Mesenchymal stem cell (in vitro differentiated cells and primary cell): ENCODE data around the gene TENT4B.

Source experiments
- DNase-seq: peaks from one replicate; pipeline ENCODE4 v3.0.0-alpha.2; 2013
- H2AFZ ChIP-seq: one replicate; pipeline ENCODE4 v1.6.1; 2013; ENCODE audit warnings: low read depth, mild to moderate bottlenecking, control low read depth, inconsistent platforms, low read length, moderate library complexity
- H2AK5ac ChIP-seq: 2 replicates; pipeline ENCODE4 v1.6.1; 2013; ENCODE audit warnings: low read length, moderate library complexity, mild to moderate bottlenecking, inconsistent platforms; ENCODE audit not compliant: severe bottlenecking
- H2BK120ac ChIP-seq: one replicate; pipeline ENCODE4 v1.6.1; 2013; ENCODE audit warnings: low read depth, mild to moderate bottlenecking, inconsistent platforms, low read length, moderate library complexity
- H2BK12ac ChIP-seq, 2 experiments: one replicate each; pipeline ENCODE4 v1.6.1; 2013; ENCODE audit warnings: inconsistent platforms in 2 of 2, low read length in 2 of 2, mild to moderate bottlenecking in 2 of 2, moderate library complexity in 2 of 2, control low read depth in 1 of 2
- H2BK15ac ChIP-seq: one replicate; pipeline ENCODE4 v1.6.1; 2013; ENCODE audit warnings: mild to moderate bottlenecking, low read depth, inconsistent platforms; ENCODE audit not compliant: poor library complexity, severe bottlenecking
- H2BK5ac ChIP-seq: 2 replicates; pipeline ENCODE4 v1.6.1; 2013; ENCODE audit warnings: low read depth, mild to moderate bottlenecking, low read length, control low read depth, inconsistent platforms; ENCODE audit not compliant: poor library complexity, severe bottlenecking
- H3K14ac ChIP-seq, 2 experiments: one replicate each; pipeline ENCODE4 v1.6.1; 2013; ENCODE audit warnings: inconsistent platforms in 2 of 2, low read length in 2 of 2, control low read depth in 1 of 2, mild to moderate bottlenecking in 1 of 2, moderate library complexity in 1 of 2
- H3K18ac ChIP-seq, 2 experiments: one replicate each; pipeline ENCODE4 v1.6.1; 2013; ENCODE audit warnings: inconsistent platforms in 2 of 2, low read length in 2 of 2, control low read depth in 1 of 2, low read depth in 1 of 2, mild to moderate bottlenecking in 1 of 2
- H3K23ac ChIP-seq, 2 experiments: one replicate each; pipeline ENCODE4 v1.6.1; 2013; ENCODE audit warnings: inconsistent platforms in 2 of 2, low read length in 2 of 2, mild to moderate bottlenecking in 2 of 2, moderate library complexity in 2 of 2, control low read depth in 1 of 2
- H3K27ac ChIP-seq: 2 replicates; pipeline ENCODE4 v1.5.1; 2013; ENCODE audit warnings: mild to moderate bottlenecking, moderate library complexity, low read length, control low read depth, inconsistent platforms; ENCODE audit not compliant: poor library complexity, severe bottlenecking
- H3K27me3 ChIP-seq, 2 experiments: 2 replicates each; pipeline versions ENCODE4 v1.6.1 to v1.7.0; 2013; ENCODE audit warnings: low read length in 2 of 2, mild to moderate bottlenecking in 2 of 2, moderate library complexity in 2 of 2, control low read depth in 1 of 2, inconsistent platforms in 1 of 2; ENCODE audit not compliant: control insufficient read depth in 1 of 2, insufficient read depth in 1 of 2
- H3K36me3 ChIP-seq, 2 experiments: 2 replicates each; pipeline versions ENCODE4 v1.6.1 to v1.7.0; 2013; ENCODE audit warnings: low read length in 2 of 2, control low read depth in 1 of 2, inconsistent platforms in 1 of 2, low read depth in 1 of 2, mild to moderate bottlenecking in 1 of 2; ENCODE audit not compliant: insufficient read depth in 2 of 2, control insufficient read depth in 1 of 2
- H3K4ac ChIP-seq, 2 experiments: one replicate each; pipeline ENCODE4 v1.6.1; 2013; ENCODE audit warnings: inconsistent platforms in 2 of 2, low read length in 2 of 2, mild to moderate bottlenecking in 2 of 2, moderate library complexity in 2 of 2, control low read depth in 1 of 2, low read depth in 1 of 2
- H3K4me1 ChIP-seq: 2 replicates; pipeline ENCODE4 v1.6.1; 2013; ENCODE audit warnings: low read depth, low read length, control low read depth; ENCODE audit not compliant: control insufficient read depth, insufficient read depth
- H3K4me2 ChIP-seq: 2 replicates; pipeline ENCODE4 v1.6.1; 2013; ENCODE audit warnings: low read length, mild to moderate bottlenecking, inconsistent platforms; ENCODE audit not compliant: poor library complexity, severe bottlenecking
- H3K4me3 ChIP-seq, 2 experiments: 2 replicates each; pipeline versions ENCODE4 v1.5.1 to v1.7.0; 2013; ENCODE audit warnings: low read length in 2 of 2, mild to moderate bottlenecking in 2 of 2, control low read depth in 1 of 2, low read depth in 1 of 2; ENCODE audit not compliant: insufficient read depth in 1 of 2
- H3K79me1 ChIP-seq: replicated peaks from 2 replicates; pipeline ENCODE4 v1.6.1; 2013; ENCODE audit warnings: mild to moderate bottlenecking, control low read depth, low read length, inconsistent platforms; ENCODE audit not compliant: poor library complexity, severe bottlenecking
- H3K9ac ChIP-seq: 2 replicates; pipeline ENCODE4 v1.7.0; 2013; ENCODE audit warnings: mild to moderate bottlenecking, low read length, moderate library complexity
- H3K9me3 ChIP-seq: 2 replicates; pipeline ENCODE4 v1.7.0; 2013; ENCODE audit warnings: mild to moderate bottlenecking, low read length; ENCODE audit not compliant: control insufficient read depth
- H4K8ac ChIP-seq: one replicate; pipeline ENCODE4 v1.6.1; 2013; ENCODE audit warnings: inconsistent platforms, mild to moderate bottlenecking, low read length, moderate library complexity
- H4K91ac ChIP-seq: one replicate; pipeline ENCODE4 v1.6.1; 2013; ENCODE audit warnings: mild to moderate bottlenecking, low read length, inconsistent platforms
- WGBS: methylation state at CpG from one replicate; pipeline ENCODE4 v1.1.7; 2013; ENCODE audit warnings: mixed read lengths; 5-methylcytosine and 5-hydroxymethylcytosine counted together

TENT4B gene

GRCh38 chr16:50121278-50121677, 31.8 kb upstream of the TENT4B start:
- 73% methylated on average over 4 of the region's 4 CpGs for WGBS
- no peak overlapping the region for H2BK15ac ChIP-seq

GRCh38 chr16:50121721-50122445, 31.2 kb upstream of the TENT4B start:
- H2BK15ac ChIP-seq, result no peak overlapping the region
- H3K79me1 ChIP-seq, result no peaks in the 10 kb centered on the region
- no peak overlapping the region for H2BK12ac ChIP-seq
- H3K14ac ChIP-seq, result no peak overlapping the region
- 68% methylated on average over 14 of the region's 14 CpGs for WGBS
- H3K36me3 ChIP-seq, result no peaks in the 10 kb centered on the region
- DNase-seq, result no peak
- H3K9ac ChIP-seq, result no peak overlapping the region
- H4K8ac ChIP-seq, result no peak overlapping the region
- no peak overlapping the region for H3K18ac ChIP-seq
- H2AK5ac ChIP-seq, result no peak overlapping the region
- H3K9me3 ChIP-seq, result no peaks in the 10 kb centered on the region
- peaks cover 0 to 3% of the 10 kb centered on the region in 2 experiments for H3K27me3 ChIP-seq
- no peak overlapping the region for H4K91ac ChIP-seq
- no peaks in the 10 kb centered on the region for H3K4me1 ChIP-seq
- H3K27ac ChIP-seq, result no peak overlapping the region
- H2BK120ac ChIP-seq, result no peak overlapping the region
- H3K4me2 ChIP-seq, result no peak overlapping the region
- H3K4me3 ChIP-seq, result no peak overlapping the region
- no peak overlapping the region for H2AFZ ChIP-seq
- H3K23ac ChIP-seq, result no peak overlapping the region
- H2BK5ac ChIP-seq, result no peak overlapping the region
- no peak overlapping the region for H3K4ac ChIP-seq

More at GRCh38 chr16:50121278-50121677, 31.8 kb upstream of the TENT4B start:
- H3K36me3 ChIP-seq, result no peaks in the 10 kb centered on the region
- no peak overlapping the region for H3K4ac ChIP-seq
- H3K18ac ChIP-seq, result no peak overlapping the region
- no peak overlapping the region for H2AFZ ChIP-seq
- no peak overlapping the region for H3K23ac ChIP-seq
- no peaks in the 10 kb centered on the region for H3K79me1 ChIP-seq
- H2BK5ac ChIP-seq, result no peak overlapping the region
- no peak overlapping the region for H3K4me2 ChIP-seq
- DNase-seq, result no peak
- peaks cover 0 to 3% of the 10 kb centered on the region in 2 experiments for H3K27me3 ChIP-seq
- H3K9ac ChIP-seq, result no peak overlapping the region
- no peak overlapping the region for H2BK12ac ChIP-seq
- no peak overlapping the region for H3K14ac ChIP-seq
- no peak overlapping the region for H4K91ac ChIP-seq
- H3K4me1 ChIP-seq, result no peaks in the 10 kb centered on the region
- H3K27ac ChIP-seq, result no peak overlapping the region
- H3K9me3 ChIP-seq, result no peaks in the 10 kb centered on the region
- H4K8ac ChIP-seq, result no peak overlapping the region
- no peak overlapping the region for H2AK5ac ChIP-seq
- no peak overlapping the region for H3K4me3 ChIP-seq
- H2BK120ac ChIP-seq, result no peak overlapping the region

GRCh38 chr16:50123417-50123816, 29.7 kb upstream of the TENT4B start:
- Histone ChIP-seq H3K9me3 (no peaks in the 10 kb centered on the region), H3K4ac (no peak overlapping the region), H2AK5ac (no peak overlapping the region), H3K9ac (no peak overlapping the region), H2BK5ac (no peak overlapping the region), H4K91ac (no peak overlapping the region), H2BK15ac (no peak overlapping the region), H3K36me3 (no peaks in the 10 kb centered on the region), H4K8ac (no peak overlapping the region), H3K27me3 (peaks cover 0 to 3% of the 10 kb centered on the region in 2 experiments), H3K23ac (no peak overlapping the region), H3K4me2 (no peak overlapping the region), H3K4me1 (no peaks in the 10 kb centered on the region), H3K4me3 (no peak overlapping the region), H2BK12ac (no peak overlapping the region), H2AFZ (no peak overlapping the region), H3K27ac (no peak overlapping the region), H3K79me1 (no peaks in the 10 kb centered on the region), H3K18ac (no peak overlapping the region), H3K14ac (no peak overlapping the region), H2BK120ac (no peak overlapping the region)
- DNase-seq, result no peak
- no CpG with 5 or more reads among the region's 1 CpG for WGBS

GRCh38 chr16:50124769-50125168, 28.3 kb upstream of the TENT4B start:
- no peak for DNase-seq
- Histone ChIP-seq H3K4me1 (no peaks in the 10 kb centered on the region), H3K36me3 (no peaks in the 10 kb centered on the region), H2BK120ac (no peak overlapping the region), H3K79me1 (no peaks in the 10 kb centered on the region), H3K14ac (no peak overlapping the region), H4K8ac (no peak overlapping the region), H3K23ac (no peak overlapping the region), H2BK12ac (no peak overlapping the region), H3K4me2 (no peak overlapping the region), H3K9me3 (no peaks in the 10 kb centered on the region), H2AK5ac (no peak overlapping the region), H2BK15ac (no peak overlapping the region), H3K4me3 (no peak overlapping the region), H3K27ac (no peak overlapping the region), H3K18ac (no peak overlapping the region), H3K9ac (no peak overlapping the region), H2AFZ (no peak overlapping the region), H2BK5ac (no peak overlapping the region), H4K91ac (no peak overlapping the region), H3K4ac (no peak overlapping the region), H3K27me3 (peaks cover 0 to 3% of the 10 kb centered on the region in 2 experiments)
- WGBS, result 75% methylated on average over 1 of the region's 2 CpGs
